ENCODE data around the gene SH3BP1.

The SH3BP1 gene

GRCh38 chr22:37658133-37659065, 18.9 kb downstream of the SH3BP1 start, which contains the start of gene PDXP:
Gene PDXP (plus strand): TSS chr22:37658723. CDS start chr22:37658783, 60 bp downstream.
- peak within 1 kb of the TSS; percentile 74 for H3K27ac ChIP-seq
- TF ChIP-seq CTCF (IDR thresholded peaks at IDR 0.05) (no peak), ZFX (IDR thresholded peaks at IDR 0.05; ENCODE audit: borderline replicate concordance) (no peak)

- no peak for TF ChIP-seq ZFX (IDR thresholded peaks at IDR 0.05; ENCODE audit: borderline replicate concordance)
- H3K27ac ChIP-seq: peak overlapping the region; percentile 74
Measured at GRCh38 chr22:37659066-37659896, 19.8 kb downstream of the SH3BP1 start.

- H3K27ac ChIP-seq: peak overlapping the region; percentile 74
- TF ChIP-seq CTCF (IDR thresholded peaks at IDR 0.05) (no peak), ZFX (IDR thresholded peaks at IDR 0.05; ENCODE audit: borderline replicate concordance) (no peak)
Measured at GRCh38 chr22:37659897-37660708, 20.6 kb downstream of the SH3BP1 start.

- TF ChIP-seq ZFX (IDR thresholded peaks at IDR 0.05; ENCODE audit: borderline replicate concordance) (no peak), CTCF (IDR thresholded peaks at IDR 0.05) (no peak)
- H3K27ac ChIP-seq: no peak overlapping the region
Measured at GRCh38 chr22:37660709-37661045, 21.2 kb downstream of the SH3BP1 start.

GRCh38 chr22:37661160-37661924, 21.9 kb downstream of the SH3BP1 start:
- H3K27ac ChIP-seq: no peak overlapping the region
- TF ChIP-seq CTCF (IDR thresholded peaks at IDR 0.05) (peak; percentile 26), ZFX (IDR thresholded peaks at IDR 0.05; ENCODE audit: borderline replicate concordance) (no peak)

GRCh38 chr22:37662039-37662438, 22.6 kb downstream of the SH3BP1 start:
- TF ChIP-seq CTCF (IDR thresholded peaks at IDR 0.05): no peak
- no peak for TF ChIP-seq ZFX (IDR thresholded peaks at IDR 0.05; ENCODE audit: borderline replicate concordance)
- no peak overlapping the region for H3K27ac ChIP-seq

Data from 22Rv1 (cell line).